HepG2 (cell line): Measurements from ENCODE around the gene TMEM59. TPM values are rescaled to one million over a fixed set of nuclear protein-coding genes. Genes with fewer than 3 reads are reported as not detected.
A peak's percentile ranks its signal among the peaks of the same experiment; 100 is the strongest.

ENCODE experiments used
- ARHGAP35 ChIP-seq: sonication (generic); formaldehyde crosslinking; IDR thresholded peaks from 2 replicates; pipeline ENCODE4 v1.9.0; 2022; ENCODE audit warnings: mild to moderate bottlenecking, inconsistent platforms, moderate library complexity, missing genetic modification reagents, borderline replicate concordance
- CCDC6 ChIP-seq: sonication (generic); formaldehyde crosslinking; IDR thresholded peaks from 2 replicates; pipeline ENCODE4 v1.8.1; 2022; ENCODE audit warnings: mild to moderate bottlenecking, missing genetic modification reagents, moderate library complexity
- CHD2 ChIP-seq: IDR thresholded peaks from 2 replicates; pipeline ENCODE4 v1.6.1; 2011; ENCODE audit warnings: low read depth, low read length, improper control_type of control experiment
- ERF ChIP-seq: IDR thresholded peaks from 2 replicates; pipeline ENCODE4 v1.6.1; 2018; ENCODE audit warnings: missing biosample characterization, missing genetic modification reagents
- FOXJ3 ChIP-seq: sonication (generic); formaldehyde crosslinking; IDR thresholded peaks from 2 replicates; pipeline ENCODE4 v1.4.0; 2020; ENCODE audit warnings: missing genetic modification reagents, mild to moderate bottlenecking, borderline replicate concordance
- HNF4G ChIP-seq, 2 experiments: sonication (generic) in 1 of 2; formaldehyde crosslinking in 1 of 2; IDR thresholded peaks; 2 replicates each; pipeline versions ENCODE4 v1.4.0 to v1.6.1; 2011 to 2020; ENCODE audit warnings: borderline replicate concordance in 2 of 2, low read depth in 2 of 2, mild to moderate bottlenecking in 2 of 2, low read length in 1 of 2, missing genetic modification reagents in 1 of 2, moderate library complexity in 1 of 2
- ISL2 ChIP-seq: sonication (generic); formaldehyde crosslinking; IDR thresholded peaks from 2 replicates; pipeline ENCODE4 v1.5.0; 2020; ENCODE audit warnings: missing genetic modification reagents
- MIXL1 ChIP-seq: IDR thresholded peaks from 2 replicates; pipeline ENCODE4 v1.6.1; 2016
- NCOA1 ChIP-seq: sonication (generic); formaldehyde crosslinking; IDR thresholded peaks from 2 replicates; pipeline ENCODE4 v1.9.0; 2021; ENCODE audit warnings: missing genetic modification reagents
- NR2F2 ChIP-seq: IDR thresholded peaks from 2 replicates; pipeline ENCODE4 v1.6.1; 2012; ENCODE audit warnings: low read depth, inconsistent platforms, borderline replicate concordance
- RXRB ChIP-seq: IDR thresholded peaks from 2 replicates; pipeline ENCODE4 v1.6.1; 2016; ENCODE audit warnings: borderline replicate concordance, missing genetic modification reagents, missing compliant biosample characterization
- SP2 ChIP-seq: sonication (generic); formaldehyde crosslinking; IDR thresholded peaks from 2 replicates; pipeline ENCODE4 v1.5.1; 2020; ENCODE audit warnings: mild to moderate bottlenecking, missing genetic modification reagents
- TARDBP ChIP-seq: sonication (generic); formaldehyde crosslinking; IDR thresholded peaks from 2 replicates; pipeline ENCODE4 v1.8.0; 2022; ENCODE audit warnings: mild to moderate bottlenecking, missing genetic modification reagents
- THAP11 ChIP-seq: IDR thresholded peaks from 2 replicates; pipeline ENCODE4 v1.6.1; 2016; ENCODE audit warnings: missing biosample characterization, missing genetic modification reagents
- ZNF12 ChIP-seq: sonication (generic); formaldehyde crosslinking; IDR thresholded peaks from 2 replicates; pipeline ENCODE4 v1.5.0; 2020; ENCODE audit warnings: missing genetic modification reagents
- ZNF430 ChIP-seq: sonication (generic); formaldehyde crosslinking; IDR thresholded peaks from 2 replicates; pipeline ENCODE4 v1.9.0; 2021; ENCODE audit warnings: mild to moderate bottlenecking, missing genetic modification reagents
- ZNF562 ChIP-seq: sonication (generic); formaldehyde crosslinking; IDR thresholded peaks from 2 replicates; pipeline ENCODE4 v1.8.0; 2022; ENCODE audit warnings: missing genetic modification reagents, borderline replicate concordance
- polyA plus RNA-seq, 8 experiments: library from polyadenylated mRNA; depleted of rRNA in 3 of 8; stranded (reverse) in 7 of 8; unstranded in 1 of 8; fragments of >200 nt; fragmentation: Illumina TruSeq in 4 of 8; extraction: Trizol in 4 of 8; gene quantifications; 2 replicates each; pipeline versions ENCODE4 v1.2.1 to v1.2.3, GENCODE V29; 2011 to 2016; ENCODE audit warnings: low read depth in 4 of 8, missing spikeins in 1 of 8, mixed read lengths in 1 of 8; ENCODE audit not compliant: insufficient read depth in 1 of 8
- total RNA-seq, 5 experiments: library from RNA; depleted of rRNA; stranded (reverse); fragments of >200 nt; fragmentation: Illumina TruSeq; extraction: Trizol; gene quantifications; 2 replicates each; pipeline ENCODE4 v1.2.3, GENCODE V29; 2016; ENCODE audit warnings: low read depth in 1 of 5
- TF ChIP-seq, protein P1 (sequence below): IDR thresholded peaks from 2 replicates; pipeline ENCODE4 v1.6.1; 2018; ENCODE audit warnings: missing genetic modification reagents, mild to moderate bottlenecking, missing compliant biosample characterization
- TF ChIP-seq, protein P2 (sequence below): sonication (generic); formaldehyde crosslinking; IDR thresholded peaks from 2 replicates; pipeline ENCODE4 v1.9.0; 2022; ENCODE audit warnings: missing genetic modification reagents, mild to moderate bottlenecking, borderline replicate concordance
- TF ChIP-seq, protein P3 (sequence below): sonication (generic); formaldehyde crosslinking; conservative IDR thresholded peaks from 2 replicates; pipeline ENCODE4 v1.8.0; 2022; ENCODE audit warnings: missing genetic modification reagents
- TF ChIP-seq, protein P4 (sequence below): sonication (generic); formaldehyde crosslinking; IDR thresholded peaks from 2 replicates; pipeline ENCODE4; 2020; ENCODE audit warnings: missing genetic modification reagents, mild to moderate bottlenecking, borderline replicate concordance

The TMEM59 gene
- total and polyA plus RNA-seq, 2 of the 13 experiments (the other 11 are each of a cell fraction or from before 2014, with no cell fraction given) = 147 to 363 TPM

DNA sequence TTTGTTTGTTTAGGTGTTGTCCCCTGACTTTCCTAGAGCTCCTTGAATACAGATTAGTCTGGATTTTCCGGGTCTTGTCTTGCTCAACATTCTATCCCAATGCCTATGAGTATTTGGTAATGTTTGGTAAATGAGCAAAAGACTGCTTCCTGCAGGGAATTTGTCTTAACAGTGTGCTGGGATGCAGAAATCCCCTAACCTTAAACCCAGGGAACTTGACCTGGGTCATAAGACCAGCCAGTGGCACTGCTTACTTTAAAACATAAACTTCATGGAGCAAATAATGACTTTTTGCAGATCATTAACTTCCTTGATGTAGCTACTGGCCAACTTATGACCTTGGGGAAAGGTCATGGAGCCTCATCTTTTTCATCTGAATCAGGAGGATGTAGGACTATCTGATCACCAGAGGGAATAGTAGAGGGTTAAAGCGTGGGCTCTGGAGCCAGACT is 27.6 kb upstream of the TMEM59 start (continued):
- TF ChIP-seq, protein P1, sequence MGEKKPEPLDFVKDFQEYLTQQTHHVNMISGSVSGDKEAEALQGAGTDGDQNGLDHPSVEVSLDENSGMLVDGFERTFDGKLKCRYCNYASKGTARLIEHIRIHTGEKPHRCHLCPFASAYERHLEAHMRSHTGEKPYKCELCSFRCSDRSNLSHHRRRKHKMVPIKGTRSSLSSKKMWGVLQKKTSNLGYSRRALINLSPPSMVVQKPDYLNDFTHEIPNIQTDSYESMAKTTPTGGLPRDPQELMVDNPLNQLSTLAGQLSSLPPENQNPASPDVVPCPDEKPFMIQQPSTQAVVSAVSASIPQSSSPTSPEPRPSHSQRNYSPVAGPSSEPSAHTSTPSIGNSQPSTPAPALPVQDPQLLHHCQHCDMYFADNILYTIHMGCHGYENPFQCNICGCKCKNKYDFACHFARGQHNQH (CRISPR knock-in tag) = 0 out of 2 replicates have a peak, but pooled peaks have one; percentile 16
- TF ChIP-seq HNF4G (IDR thresholded peaks at IDR 0.05; ENCODE audit: borderline replicate concordance, low read depth, low read length) = no peak
- TF ChIP-seq HNF4G (CRISPR knock-in tag; IDR thresholded peaks at IDR 0.05; ENCODE audit: borderline replicate concordance, low read depth) = no peak
- 0 out of 2 replicates have a peak, but pooled peaks have one; percentile 35 for TF ChIP-seq CCDC6 (CRISPR knock-in tag)
- TF ChIP-seq NR2F2 = peak; percentile 86
- no peak for TF ChIP-seq SP2 (CRISPR knock-in tag)
- TF ChIP-seq ZNF12 = no peak
- 0 out of 2 replicates have a peak, but pooled peaks have one; percentile 38 for TF ChIP-seq ZNF430 (CRISPR knock-in tag)
- peak; percentile 58; the same call in 1 of the 2 replicates for TF ChIP-seq MIXL1 (CRISPR knock-in tag)
- TF ChIP-seq NCOA1 (CRISPR knock-in tag) = no peak; the same call in 1 of the 2 replicates
- no peak for TF ChIP-seq THAP11
- no peak for TF ChIP-seq CHD2
- TF ChIP-seq, protein P2, sequence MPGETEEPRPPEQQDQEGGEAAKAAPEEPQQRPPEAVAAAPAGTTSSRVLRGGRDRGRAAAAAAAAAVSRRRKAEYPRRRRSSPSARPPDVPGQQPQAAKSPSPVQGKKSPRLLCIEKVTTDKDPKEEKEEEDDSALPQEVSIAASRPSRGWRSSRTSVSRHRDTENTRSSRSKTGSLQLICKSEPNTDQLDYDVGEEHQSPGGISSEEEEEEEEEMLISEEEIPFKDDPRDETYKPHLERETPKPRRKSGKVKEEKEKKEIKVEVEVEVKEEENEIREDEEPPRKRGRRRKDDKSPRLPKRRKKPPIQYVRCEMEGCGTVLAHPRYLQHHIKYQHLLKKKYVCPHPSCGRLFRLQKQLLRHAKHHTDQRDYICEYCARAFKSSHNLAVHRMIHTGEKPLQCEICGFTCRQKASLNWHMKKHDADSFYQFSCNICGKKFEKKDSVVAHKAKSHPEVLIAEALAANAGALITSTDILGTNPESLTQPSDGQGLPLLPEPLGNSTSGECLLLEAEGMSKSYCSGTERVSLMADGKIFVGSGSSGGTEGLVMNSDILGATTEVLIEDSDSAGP (CRISPR knock-in tag) = no peak
- TF ChIP-seq, protein P3, sequence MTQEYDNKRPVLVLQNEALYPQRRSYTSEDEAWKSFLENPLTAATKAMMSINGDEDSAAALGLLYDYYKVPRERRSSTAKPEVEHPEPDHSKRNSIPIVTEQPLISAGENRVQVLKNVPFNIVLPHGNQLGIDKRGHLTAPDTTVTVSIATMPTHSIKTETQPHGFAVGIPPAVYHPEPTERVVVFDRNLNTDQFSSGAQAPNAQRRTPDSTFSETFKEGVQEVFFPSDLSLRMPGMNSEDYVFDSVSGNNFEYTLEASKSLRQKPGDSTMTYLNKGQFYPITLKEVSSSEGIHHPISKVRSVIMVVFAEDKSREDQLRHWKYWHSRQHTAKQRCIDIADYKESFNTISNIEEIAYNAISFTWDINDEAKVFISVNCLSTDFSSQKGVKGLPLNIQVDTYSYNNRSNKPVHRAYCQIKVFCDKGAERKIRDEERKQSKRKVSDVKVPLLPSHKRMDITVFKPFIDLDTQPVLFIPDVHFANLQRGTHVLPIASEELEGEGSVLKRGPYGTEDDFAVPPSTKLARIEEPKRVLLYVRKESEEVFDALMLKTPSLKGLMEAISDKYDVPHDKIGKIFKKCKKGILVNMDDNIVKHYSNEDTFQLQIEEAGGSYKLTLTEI (CRISPR knock-in tag) = no peak
- TF ChIP-seq RXRB (CRISPR knock-in tag) = peak; percentile 96
- TF ChIP-seq ISL2 = peak; percentile 73
- no peak for TF ChIP-seq ARHGAP35 (CRISPR knock-in tag)
- TF ChIP-seq, protein P4, sequence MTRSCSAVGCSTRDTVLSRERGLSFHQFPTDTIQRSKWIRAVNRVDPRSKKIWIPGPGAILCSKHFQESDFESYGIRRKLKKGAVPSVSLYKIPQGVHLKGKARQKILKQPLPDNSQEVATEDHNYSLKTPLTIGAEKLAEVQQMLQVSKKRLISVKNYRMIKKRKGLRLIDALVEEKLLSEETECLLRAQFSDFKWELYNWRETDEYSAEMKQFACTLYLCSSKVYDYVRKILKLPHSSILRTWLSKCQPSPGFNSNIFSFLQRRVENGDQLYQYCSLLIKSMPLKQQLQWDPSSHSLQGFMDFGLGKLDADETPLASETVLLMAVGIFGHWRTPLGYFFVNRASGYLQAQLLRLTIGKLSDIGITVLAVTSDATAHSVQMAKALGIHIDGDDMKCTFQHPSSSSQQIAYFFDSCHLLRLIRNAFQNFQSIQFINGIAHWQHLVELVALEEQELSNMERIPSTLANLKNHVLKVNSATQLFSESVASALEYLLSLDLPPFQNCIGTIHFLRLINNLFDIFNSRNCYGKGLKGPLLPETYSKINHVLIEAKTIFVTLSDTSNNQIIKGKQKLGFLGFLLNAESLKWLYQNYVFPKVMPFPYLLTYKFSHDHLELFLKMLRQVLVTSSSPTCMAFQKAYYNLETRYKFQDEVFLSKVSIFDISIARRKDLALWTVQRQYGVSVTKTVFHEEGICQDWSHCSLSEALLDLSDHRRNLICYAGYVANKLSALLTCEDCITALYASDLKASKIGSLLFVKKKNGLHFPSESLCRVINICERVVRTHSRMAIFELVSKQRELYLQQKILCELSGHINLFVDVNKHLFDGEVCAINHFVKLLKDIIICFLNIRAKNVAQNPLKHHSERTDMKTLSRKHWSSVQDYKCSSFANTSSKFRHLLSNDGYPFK (CRISPR knock-in tag) = no peak
- no peak for TF ChIP-seq ZNF562
- TF ChIP-seq TARDBP = peak; percentile 33; the same call in 1 of the 2 replicates
- TF ChIP-seq FOXJ3 (CRISPR knock-in tag) = peak; percentile 26; the same call in 1 of the 2 replicates
- 0 out of 2 replicates have a peak, but pooled peaks have one; percentile 39 for TF ChIP-seq ERF (CRISPR knock-in tag)
